Activated naive CD4-positive, alpha-beta T cell treated with anti-CD3 and anti-CD28 coated beads, Interleukin-2, amount 50 U/mL, for 24 hours (primary cell): ENCODE measurements around the gene LHPP.
"Not testable (repeated sequence)": the region's sequence is repeated elsewhere in the genome, so short reads cannot be mapped to it uniquely, and the experiment has no call there.

Source experiments
- H3K27ac Mint-ChIP-seq: one replicate; pipeline ENCODE4 v1.8.0; 2021; ENCODE audit warnings: mild to moderate bottlenecking, mixed read lengths
- H3K27me3 Mint-ChIP-seq: one replicate; pipeline ENCODE4 v1.8.0; 2021; ENCODE audit warnings: mixed read lengths
- H3K36me3 Mint-ChIP-seq: one replicate; pipeline ENCODE4 v1.8.0; 2021; ENCODE audit warnings: mixed read lengths
- H3K4me1 Mint-ChIP-seq: one replicate; pipeline ENCODE4 v1.8.0; 2021; ENCODE audit warnings: mixed read lengths
- H3K4me3 Mint-ChIP-seq: one replicate; pipeline ENCODE4 v1.8.0; 2021; ENCODE audit warnings: mild to moderate bottlenecking, mixed read lengths
- H3K9me3 Mint-ChIP-seq: one replicate; pipeline ENCODE4 v1.8.0; 2021; ENCODE audit warnings: mixed read lengths

LHPP gene

GRCh38 chr10:124605481-124605855 is 143.8 kb downstream of the LHPP start:
- Mint-ChIP-seq H3K4me1 (no peaks in the 10 kb centered on the region), H3K27ac (no peak overlapping the region), H3K4me3 (no peak overlapping the region), H3K27me3 (no peaks in the 10 kb centered on the region), H3K9me3 (no peaks in the 10 kb centered on the region), H3K36me3 (no peaks in the 10 kb centered on the region)

- H3K27me3 Mint-ChIP-seq = no peaks in the 10 kb centered on the region
Measured at GRCh38 chr10:124605856-124606812, 144.5 kb downstream of the LHPP start.

GRCh38 chr10:124606822-124607221 is 145.2 kb downstream of the LHPP start:
- Mint-ChIP-seq H3K27ac (no peak overlapping the region), H3K4me1 (peaks cover 9% of the 10 kb centered on the region), H3K36me3 (no peaks in the 10 kb centered on the region), H3K4me3 (no peak overlapping the region), H3K27me3 (no peaks in the 10 kb centered on the region), H3K9me3 (no peaks in the 10 kb centered on the region)

More at GRCh38 chr10:124605856-124606812, 144.5 kb downstream of the LHPP start:
- Mint-ChIP-seq H3K4me1 (peaks cover 3% of the 10 kb centered on the region), H3K9me3 (no peaks in the 10 kb centered on the region), H3K36me3 (no peaks in the 10 kb centered on the region), H3K27ac (no peak overlapping the region), H3K4me3 (no peak overlapping the region)

- Mint-ChIP-seq H3K36me3 (no peaks in the 10 kb centered on the region), H3K27me3 (no peaks in the 10 kb centered on the region), H3K4me3 (no peak overlapping the region), H3K4me1 (peaks cover 17% of the 10 kb centered on the region), H3K27ac (no peak overlapping the region), H3K9me3 (no peaks in the 10 kb centered on the region)
Measured at GRCh38 chr10:124607693-124608092, 146.1 kb downstream of the LHPP start.

- no peaks in the 10 kb centered on the region for H3K36me3 Mint-ChIP-seq
- no peak overlapping the region for H3K4me3 Mint-ChIP-seq
- peaks cover 19% of the 10 kb centered on the region for H3K4me1 Mint-ChIP-seq
- no peak overlapping the region for H3K27ac Mint-ChIP-seq
- H3K9me3 Mint-ChIP-seq = no peaks in the 10 kb centered on the region
- H3K27me3 Mint-ChIP-seq = no peaks in the 10 kb centered on the region
Measured at GRCh38 chr10:124608093-124608721, 146.6 kb downstream of the LHPP start.

- peaks cover 29% of the 10 kb centered on the region for H3K4me1 Mint-ChIP-seq
- no peak overlapping the region for H3K4me3 Mint-ChIP-seq
- no peaks in the 10 kb centered on the region for H3K9me3 Mint-ChIP-seq
- H3K27me3 Mint-ChIP-seq = no peaks in the 10 kb centered on the region
- no peaks in the 10 kb centered on the region for H3K36me3 Mint-ChIP-seq
- H3K27ac Mint-ChIP-seq = no peak overlapping the region
Measured at GRCh38 chr10:124609698-124610097, 148.1 kb downstream of the LHPP start.

GRCh38 chr10:124610186-124610585 is 148.6 kb downstream of the LHPP start:
- H3K4me3 Mint-ChIP-seq, H3K36me3 Mint-ChIP-seq, H3K27ac Mint-ChIP-seq, H3K27me3 Mint-ChIP-seq, H3K9me3 Mint-ChIP-seq: not testable (repeated sequence)
- peaks cover 34% of the 10 kb centered on the region for H3K4me1 Mint-ChIP-seq

GRCh38 chr10:124610851-124611250 is 149.2 kb downstream of the LHPP start:
- not testable (repeated sequence) for H3K36me3 Mint-ChIP-seq, H3K9me3 Mint-ChIP-seq, H3K4me3 Mint-ChIP-seq, H3K27me3 Mint-ChIP-seq, H3K27ac Mint-ChIP-seq
- peaks cover 34% of the 10 kb centered on the region for H3K4me1 Mint-ChIP-seq

- H3K4me1 Mint-ChIP-seq = peaks cover 34% of the 10 kb centered on the region
- no peaks in the 10 kb centered on the region for H3K9me3 Mint-ChIP-seq
- no peak overlapping the region for H3K27ac Mint-ChIP-seq
- H3K36me3 Mint-ChIP-seq = peaks cover 1% of the 10 kb centered on the region
- no peaks in the 10 kb centered on the region for H3K27me3 Mint-ChIP-seq
- H3K4me3 Mint-ChIP-seq = peak overlapping the region; percentile 4
Measured at GRCh38 chr10:124611738-124612137, 150.1 kb downstream of the LHPP start.

- no peak overlapping the region for H3K4me3 Mint-ChIP-seq
- H3K27ac Mint-ChIP-seq = peak overlapping the region; percentile 8
- H3K27me3 Mint-ChIP-seq = no peaks in the 10 kb centered on the region
- H3K9me3 Mint-ChIP-seq = no peaks in the 10 kb centered on the region
- peaks cover 1% of the 10 kb centered on the region for H3K36me3 Mint-ChIP-seq
- H3K4me1 Mint-ChIP-seq = peaks cover 38% of the 10 kb centered on the region
Measured at GRCh38 chr10:124612611-124613498, 151.2 kb downstream of the LHPP start.

- Mint-ChIP-seq H3K27ac (no peak overlapping the region), H3K27me3 (no peaks in the 10 kb centered on the region), H3K36me3 (peaks cover 1% of the 10 kb centered on the region)
Measured at GRCh38 chr10:124614003-124614659, 152.5 kb downstream of the LHPP start.

GRCh38 chr10:124615259-124615658 is 153.6 kb downstream of the LHPP start:
- Mint-ChIP-seq H3K36me3 (peaks cover 1% of the 10 kb centered on the region), H3K27me3 (no peaks in the 10 kb centered on the region), H3K4me1 (peaks cover 58% of the 10 kb centered on the region), H3K4me3 (no peak overlapping the region), H3K9me3 (no peaks in the 10 kb centered on the region), H3K27ac (no peak overlapping the region)

More at GRCh38 chr10:124614003-124614659, 152.5 kb downstream of the LHPP start:
- peaks cover 49% of the 10 kb centered on the region for H3K4me1 Mint-ChIP-seq
- H3K4me3 Mint-ChIP-seq = no peak overlapping the region
- no peaks in the 10 kb centered on the region for H3K9me3 Mint-ChIP-seq

- Mint-ChIP-seq H3K36me3 (peaks cover 1% of the 10 kb centered on the region), H3K4me1 (peaks cover 55% of the 10 kb centered on the region), H3K9me3 (no peaks in the 10 kb centered on the region), H3K4me3 (no peak overlapping the region), H3K27me3 (no peaks in the 10 kb centered on the region), H3K27ac (no peak overlapping the region)
Measured at GRCh38 chr10:124616040-124616835, 154.6 kb downstream of the LHPP start.

- peaks cover 50% of the 10 kb centered on the region for H3K4me1 Mint-ChIP-seq
- no peak overlapping the region for H3K4me3 Mint-ChIP-seq
- H3K36me3 Mint-ChIP-seq = peaks cover 1% of the 10 kb centered on the region
Measured at GRCh38 chr10:124616836-124617130, 155.2 kb downstream of the LHPP start.

More at GRCh38 chr10:124616836-124617130, 155.2 kb downstream of the LHPP start:
- no peaks in the 10 kb centered on the region for H3K9me3 Mint-ChIP-seq
- no peaks in the 10 kb centered on the region for H3K27me3 Mint-ChIP-seq
- no peak overlapping the region for H3K27ac Mint-ChIP-seq
